ENCODE measurements around the gene TRPM6.

Gene TRPM6

DNA sequence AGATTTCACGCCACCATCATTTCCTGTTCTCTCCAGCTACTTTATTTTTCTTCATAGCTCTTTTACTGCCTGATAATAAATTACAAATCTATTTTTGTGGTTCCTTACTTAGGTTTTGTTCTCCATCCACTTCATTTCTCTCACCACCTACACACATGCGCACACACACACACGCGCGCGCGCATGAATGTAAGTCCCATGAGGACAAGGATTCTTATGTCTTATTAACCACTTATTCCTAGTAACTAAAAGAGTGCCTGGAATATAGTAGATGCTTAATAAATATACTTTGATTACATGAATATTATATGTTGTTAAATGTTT, 116.5 kb downstream of the TRPM6 start:
- no peak overlapping the region for H3K27ac Mint-ChIP-seq
- H3K27me3 Mint-ChIP-seq = peaks cover 12% of the 10 kb centered on the region

DNA sequence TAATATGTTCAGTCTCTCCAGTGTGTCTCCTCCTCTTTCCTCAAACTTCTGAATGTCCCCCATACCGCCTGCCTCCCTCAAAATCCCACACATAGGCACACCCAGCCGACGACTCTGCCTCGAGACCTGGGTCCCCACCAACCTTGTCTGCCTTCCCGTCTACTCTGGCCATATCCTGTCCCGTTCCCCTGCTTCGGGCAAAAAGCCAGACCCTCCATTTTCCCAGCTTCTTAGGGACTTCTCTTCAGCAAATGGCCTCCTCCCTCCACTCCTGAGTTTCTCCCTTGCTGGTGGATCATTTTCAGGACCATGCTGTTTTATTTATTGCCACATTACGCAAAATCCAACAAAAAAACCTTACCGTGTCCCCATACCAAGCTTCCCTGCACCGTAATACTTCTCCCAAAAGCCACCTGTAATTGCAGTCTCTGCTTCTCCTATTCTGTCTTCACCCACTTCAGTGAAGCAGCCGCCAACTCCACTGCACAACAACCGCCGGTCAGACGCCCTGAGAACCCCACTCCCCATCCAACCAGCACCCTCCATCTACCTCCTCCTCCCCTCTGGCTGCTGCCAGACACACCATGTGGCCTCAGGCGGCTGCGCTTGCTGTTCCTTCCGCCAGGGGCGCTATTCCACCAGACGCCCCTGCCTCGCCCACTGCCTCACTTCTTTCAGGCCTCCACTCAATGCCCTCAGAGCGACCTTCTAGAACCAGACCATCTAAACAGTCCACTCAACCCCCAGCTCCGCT, 117.0 kb downstream of the TRPM6 start:
- no peak overlapping the region for H3K27ac Mint-ChIP-seq
- H3K9me3 Mint-ChIP-seq (ENCODE audit: low read depth) = no peaks in the 10 kb centered on the region

More for the DNA sequence above, 116.5 kb downstream of the TRPM6 start:
- H3K36me3 Mint-ChIP-seq = no peaks in the 10 kb centered on the region
- H3K4me1 Mint-ChIP-seq (ENCODE audit: low read depth) = peaks cover 4% of the 10 kb centered on the region
- H3K4me3 Mint-ChIP-seq = no peak overlapping the region
- H3K9me3 Mint-ChIP-seq (ENCODE audit: low read depth) = no peaks in the 10 kb centered on the region

DNA sequence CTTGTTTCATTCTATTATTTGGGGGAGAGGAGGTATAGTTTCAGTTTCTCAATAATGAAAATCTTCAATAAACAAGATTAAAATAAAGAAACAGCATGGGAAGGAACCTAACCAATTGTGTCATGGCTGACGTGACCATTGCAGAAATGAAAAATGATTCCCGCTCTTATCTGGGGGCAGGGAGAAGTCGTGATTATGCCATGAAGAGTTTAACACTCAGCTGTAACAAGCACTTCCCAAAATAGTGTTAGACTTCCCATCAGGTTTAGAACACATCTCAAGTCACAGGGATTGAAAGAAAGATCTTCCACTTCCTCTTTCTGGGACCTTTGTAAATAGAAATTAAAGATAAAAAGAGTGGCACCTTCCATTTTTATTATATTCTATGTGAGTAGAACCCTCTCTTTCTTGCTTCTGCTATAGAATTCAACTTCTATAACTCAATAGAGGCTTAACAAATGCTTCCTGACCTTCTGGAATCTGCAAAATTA, 122.2 kb downstream of the TRPM6 start:
- Mint-ChIP-seq H3K9me3 (ENCODE audit: low read depth) (no peaks in the 10 kb centered on the region), H3K4me3 (no peak overlapping the region), H3K27ac (no peak overlapping the region), H3K27me3 (peaks cover 6% of the 10 kb centered on the region), H3K4me1 (ENCODE audit: low read depth) (no peaks in the 10 kb centered on the region), H3K36me3 (no peaks in the 10 kb centered on the region)

More for the DNA sequence above, 117.0 kb downstream of the TRPM6 start:
- peaks cover 12% of the 10 kb centered on the region for H3K27me3 Mint-ChIP-seq
- peaks cover 4% of the 10 kb centered on the region for H3K4me1 Mint-ChIP-seq (ENCODE audit: low read depth)
- H3K4me3 Mint-ChIP-seq = no peak overlapping the region
- H3K36me3 Mint-ChIP-seq = no peaks in the 10 kb centered on the region

DNA sequence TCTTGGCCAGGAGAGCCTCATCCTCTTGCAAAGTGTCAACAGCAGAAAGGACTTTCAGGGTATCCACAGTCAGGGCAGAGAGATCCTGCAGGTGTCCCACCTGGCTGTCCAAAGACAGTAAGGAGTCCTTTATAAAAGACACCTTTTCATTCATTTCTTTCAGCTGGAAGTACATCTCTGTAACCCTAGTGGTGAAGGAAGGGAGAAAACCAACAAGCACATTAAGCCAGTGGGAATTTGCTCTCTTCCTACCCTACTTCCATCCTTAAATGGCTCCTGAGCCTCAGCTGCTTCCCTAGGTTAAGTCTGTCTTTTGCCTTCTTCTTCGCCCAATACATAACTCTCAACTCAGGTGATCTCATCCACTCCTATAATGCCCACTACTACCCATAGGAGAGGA, 124.8 kb downstream of the TRPM6 start:
- Mint-ChIP-seq H3K4me3 (no peak overlapping the region), H3K9me3 (ENCODE audit: low read depth) (no peaks in the 10 kb centered on the region), H3K27ac (no peak overlapping the region), H3K4me1 (ENCODE audit: low read depth) (no peaks in the 10 kb centered on the region), H3K27me3 (peaks cover under 1% of the 10 kb centered on the region), H3K36me3 (no peaks in the 10 kb centered on the region)

DNA sequence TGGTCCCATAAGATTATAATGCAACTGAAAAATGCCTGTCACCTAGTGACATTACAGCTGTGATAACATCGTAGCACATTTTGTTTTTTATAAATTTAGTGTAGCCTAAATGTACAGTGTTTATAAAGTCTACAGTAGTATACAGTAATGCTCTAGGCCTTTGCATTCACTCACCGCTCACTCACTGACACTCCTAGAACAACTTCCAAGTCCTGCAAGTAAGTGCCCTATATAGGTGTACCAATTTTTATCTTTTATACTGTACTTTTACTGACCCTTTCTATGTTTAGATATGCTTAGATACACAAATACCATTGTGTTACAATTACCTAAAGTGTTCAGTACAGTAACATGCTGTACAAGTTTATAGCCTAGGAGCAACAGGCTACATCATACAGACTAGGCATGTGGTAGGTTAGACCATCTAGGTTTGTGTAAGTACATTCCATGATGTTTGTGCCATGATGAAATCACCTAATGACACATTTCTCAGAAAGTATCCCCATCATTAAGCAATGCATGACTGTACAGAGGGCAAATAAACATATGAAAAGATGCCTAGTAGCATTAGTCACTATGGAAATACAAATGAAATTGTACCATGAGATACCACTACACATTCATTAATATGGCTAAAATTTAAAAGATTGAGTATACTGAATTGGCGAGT, 127.6 kb downstream of the TRPM6 start:
- Mint-ChIP-seq H3K4me1 (ENCODE audit: low read depth) (no peaks in the 10 kb centered on the region), H3K9me3 (ENCODE audit: low read depth) (no peaks in the 10 kb centered on the region), H3K27me3 (no peaks in the 10 kb centered on the region), H3K27ac (no peak overlapping the region), H3K36me3 (no peaks in the 10 kb centered on the region), H3K4me3 (no peak overlapping the region)

DNA sequence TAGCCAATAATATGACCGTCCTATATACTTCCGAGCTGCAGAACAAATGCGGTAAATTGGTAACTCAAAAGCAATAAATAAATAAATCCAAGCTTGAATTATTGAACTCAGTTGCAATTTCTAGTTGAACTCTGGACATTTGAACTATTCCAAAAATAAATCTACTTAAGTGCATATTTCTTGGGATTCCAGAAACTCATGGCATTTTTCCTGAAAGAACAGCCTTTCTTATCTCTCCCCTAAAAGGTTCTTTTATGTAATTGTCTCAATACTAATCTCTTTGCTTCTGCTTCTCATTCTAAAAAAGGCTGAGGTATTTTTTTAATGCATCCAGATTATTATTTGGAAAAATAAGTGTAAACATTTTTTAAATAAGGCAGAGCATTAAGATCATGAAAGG, 131.7 kb downstream of the TRPM6 start:
- Mint-ChIP-seq H3K36me3 (no peaks in the 10 kb centered on the region), H3K4me1 (ENCODE audit: low read depth) (no peaks in the 10 kb centered on the region), H3K9me3 (ENCODE audit: low read depth) (no peaks in the 10 kb centered on the region), H3K4me3 (no peak overlapping the region), H3K27me3 (no peaks in the 10 kb centered on the region), H3K27ac (no peak overlapping the region)

DNA sequence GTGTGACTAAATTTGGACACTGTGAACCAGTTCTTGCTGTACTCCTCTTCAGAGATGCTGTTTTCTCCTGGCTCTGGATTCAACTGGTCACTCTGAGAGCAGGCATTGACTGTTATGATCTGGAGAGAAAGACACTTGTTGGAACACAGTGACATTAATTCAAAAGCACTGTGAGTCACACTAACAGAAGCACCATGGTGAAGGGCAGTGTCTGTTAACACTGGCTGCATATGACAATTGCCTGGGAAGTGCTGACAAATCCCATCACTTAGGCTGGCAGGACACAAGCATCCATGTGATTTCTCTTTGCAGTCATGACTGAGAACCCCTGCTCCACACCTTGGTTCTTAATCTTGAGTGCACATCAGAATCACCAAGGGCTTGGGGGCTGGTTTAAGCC, 132.4 kb downstream of the TRPM6 start:
- Mint-ChIP-seq H3K27me3 (no peaks in the 10 kb centered on the region), H3K4me1 (ENCODE audit: low read depth) (no peaks in the 10 kb centered on the region), H3K4me3 (no peak overlapping the region), H3K27ac (no peak overlapping the region), H3K36me3 (no peaks in the 10 kb centered on the region), H3K9me3 (ENCODE audit: low read depth) (no peaks in the 10 kb centered on the region)

DNA sequence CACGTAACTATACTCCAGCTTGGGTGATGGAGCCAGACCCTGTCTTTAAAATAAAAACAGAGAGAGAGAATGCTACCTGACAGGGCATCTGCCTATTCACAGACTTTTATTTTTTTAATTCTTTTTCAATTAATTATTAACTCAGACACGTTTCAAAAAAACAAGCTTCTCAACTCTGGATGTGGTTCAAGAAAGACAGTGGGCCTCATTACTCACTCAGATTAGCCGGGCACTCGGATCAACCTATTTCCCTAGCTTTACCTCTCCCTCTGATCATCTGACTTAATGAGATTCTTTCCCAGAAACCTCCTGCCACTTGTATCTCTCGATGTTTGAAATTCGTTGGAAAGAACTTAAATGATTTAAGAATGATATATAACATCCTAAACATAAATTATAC, 134.1 kb downstream of the TRPM6 start:
- no peaks in the 10 kb centered on the region for H3K4me1 Mint-ChIP-seq (ENCODE audit: low read depth)
- no peak overlapping the region for H3K4me3 Mint-ChIP-seq
- H3K36me3 Mint-ChIP-seq = no peaks in the 10 kb centered on the region
- no peak overlapping the region for H3K27ac Mint-ChIP-seq
- H3K27me3 Mint-ChIP-seq = no peaks in the 10 kb centered on the region
- H3K9me3 Mint-ChIP-seq (ENCODE audit: low read depth) = no peaks in the 10 kb centered on the region

DNA sequence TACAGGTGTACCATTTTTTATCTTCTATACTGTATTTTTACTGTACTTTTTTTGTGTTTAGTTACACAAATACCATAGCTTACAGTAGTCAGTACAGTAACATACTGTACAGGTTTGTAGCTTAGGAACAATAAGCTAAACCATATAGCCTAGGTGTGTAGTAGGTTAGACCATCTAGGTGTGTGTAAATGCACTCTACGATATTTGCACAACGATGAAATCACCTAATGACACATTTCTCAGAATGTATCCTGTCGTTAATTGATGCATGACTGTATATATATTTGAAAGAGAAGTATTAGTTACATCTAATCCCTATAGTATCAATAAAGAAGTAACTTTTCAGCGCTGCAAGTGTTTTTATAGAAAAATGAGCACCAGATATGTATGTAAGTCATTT, 138.8 kb downstream of the TRPM6 start:
- Mint-ChIP-seq H3K4me3 (no peak overlapping the region), H3K27ac (no peak overlapping the region), H3K4me1 (ENCODE audit: low read depth) (no peaks in the 10 kb centered on the region), H3K36me3 (no peaks in the 10 kb centered on the region), H3K27me3 (peaks cover 20% of the 10 kb centered on the region), H3K9me3 (ENCODE audit: low read depth) (no peaks in the 10 kb centered on the region)

DNA sequence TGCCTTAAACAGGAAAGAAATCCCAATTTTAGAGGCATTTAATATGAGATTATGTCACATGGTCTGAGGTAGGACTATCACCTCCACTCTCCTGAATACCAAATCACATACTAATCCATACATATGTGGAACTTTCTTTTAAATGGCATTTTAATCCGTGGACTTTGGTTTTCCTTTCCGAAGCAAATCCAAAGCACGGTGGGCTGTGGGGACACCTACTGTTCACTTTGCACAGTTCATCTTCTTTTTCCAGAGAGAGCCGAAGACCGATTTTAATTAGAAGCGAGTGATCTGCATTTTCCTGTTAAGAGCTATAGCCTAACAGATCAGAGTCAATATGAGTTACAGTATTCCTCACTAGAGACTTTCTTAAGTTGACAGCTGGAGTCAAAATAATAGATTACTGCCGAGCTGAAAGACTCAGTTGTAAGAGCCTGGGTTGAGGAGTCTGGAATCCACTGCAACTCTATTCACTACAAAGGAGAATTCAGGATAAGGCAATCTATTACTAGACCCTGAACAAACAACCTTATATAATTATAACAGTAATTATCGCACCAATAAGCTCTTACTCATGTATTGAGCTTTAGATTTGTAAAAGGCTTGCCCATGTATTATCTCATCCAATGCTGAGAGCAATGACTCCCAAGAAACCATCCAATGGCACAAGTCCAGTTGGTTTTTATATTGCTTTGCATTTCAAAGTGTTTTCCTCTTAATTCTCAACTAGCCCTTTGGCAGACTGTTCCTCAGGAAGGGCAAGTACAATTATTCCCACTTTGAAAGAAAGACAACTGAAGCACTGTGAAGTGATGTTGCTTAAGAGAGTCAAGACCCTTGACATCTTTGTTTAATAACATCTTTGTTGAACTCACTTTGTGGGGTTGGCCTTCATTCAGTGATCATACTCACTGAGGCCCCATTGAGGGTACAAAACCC, 144.7 kb downstream of the TRPM6 start:
- Mint-ChIP-seq H3K36me3 (no peaks in the 10 kb centered on the region), H3K4me1 (ENCODE audit: low read depth) (peaks cover 2% of the 10 kb centered on the region), H3K9me3 (ENCODE audit: low read depth) (no peaks in the 10 kb centered on the region), H3K27me3 (peaks cover 28% of the 10 kb centered on the region), H3K4me3 (no peak overlapping the region), H3K27ac (no peak overlapping the region)

DNA sequence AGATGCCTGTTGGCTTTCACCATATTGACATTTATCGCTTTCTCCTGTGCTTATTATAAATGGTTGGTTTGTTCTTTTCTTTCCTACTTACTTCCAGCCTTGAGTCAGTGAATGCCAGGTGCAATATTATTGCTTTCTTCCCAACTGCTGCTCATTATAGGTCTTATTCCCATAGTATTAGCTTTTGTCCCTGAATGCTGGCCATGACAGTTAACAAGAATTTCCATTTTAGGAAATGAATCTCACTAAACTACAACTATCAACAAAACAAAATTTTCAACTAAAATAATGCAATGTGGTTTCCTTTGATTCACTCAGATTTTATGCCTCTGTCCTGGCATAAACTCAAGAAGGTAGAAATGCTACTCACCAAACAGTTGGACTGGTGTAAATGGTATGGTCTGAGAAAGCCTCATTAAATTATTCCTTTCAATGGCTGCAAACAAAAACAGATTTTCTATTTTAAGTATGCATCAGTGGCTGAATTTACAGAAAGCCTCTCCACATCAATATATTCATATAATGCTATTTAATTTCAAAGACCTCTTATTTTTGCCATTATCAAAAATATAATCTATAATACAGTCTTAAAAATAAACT, 145.4 kb downstream of the TRPM6 start:
- Mint-ChIP-seq H3K36me3 (no peaks in the 10 kb centered on the region), H3K9me3 (ENCODE audit: low read depth) (no peaks in the 10 kb centered on the region), H3K4me1 (ENCODE audit: low read depth) (peaks cover 2% of the 10 kb centered on the region), H3K27ac (no peak overlapping the region), H3K27me3 (peaks cover 27% of the 10 kb centered on the region), H3K4me3 (no peak overlapping the region)

DNA sequence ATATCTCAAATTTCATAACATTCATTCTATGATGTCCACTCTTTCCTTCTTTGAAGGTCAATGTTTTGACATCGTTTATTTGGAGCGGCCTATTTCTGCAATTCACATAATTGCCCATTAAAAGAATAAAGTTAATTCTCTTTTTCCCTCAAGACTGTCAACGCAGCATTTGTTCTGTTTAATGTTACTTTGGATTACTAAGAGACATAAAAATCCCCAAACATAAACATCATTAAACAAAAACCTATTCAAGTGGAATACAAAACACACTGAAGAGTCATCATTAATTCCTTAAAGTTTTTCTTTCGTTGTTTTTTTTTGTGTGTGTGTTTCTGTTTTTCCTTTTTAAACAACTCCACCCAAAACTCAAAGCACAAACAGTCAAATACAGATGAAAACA, 151.1 kb downstream of the TRPM6 start:
- H3K4me3 Mint-ChIP-seq = no peak overlapping the region
- no peaks in the 10 kb centered on the region for H3K9me3 Mint-ChIP-seq (ENCODE audit: low read depth)
- H3K4me1 Mint-ChIP-seq (ENCODE audit: low read depth) = no peaks in the 10 kb centered on the region
- peaks cover 3% of the 10 kb centered on the region for H3K27me3 Mint-ChIP-seq
- no peaks in the 10 kb centered on the region for H3K36me3 Mint-ChIP-seq
- H3K27ac Mint-ChIP-seq = no peak overlapping the region

DNA sequence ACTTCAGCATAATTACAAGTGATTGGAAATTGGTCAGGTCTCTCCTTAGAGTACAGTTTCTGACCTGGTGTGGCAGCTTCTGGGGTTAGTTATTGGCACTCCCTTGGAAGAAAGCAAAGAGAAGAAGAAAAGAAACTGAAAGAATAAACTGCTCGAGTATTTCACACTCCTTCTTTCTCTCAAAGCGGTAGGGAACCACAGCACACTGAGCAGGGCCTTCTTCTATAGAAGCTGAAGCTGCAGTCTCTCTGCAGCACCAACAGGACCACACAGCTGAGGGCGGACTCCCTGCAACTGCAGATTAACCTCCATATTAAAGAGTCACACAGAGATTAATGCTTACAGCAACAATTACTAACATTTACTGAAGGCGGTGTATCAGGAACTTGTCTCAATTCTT, 152.0 kb downstream of the TRPM6 start:
- H3K4me3 Mint-ChIP-seq = no peak overlapping the region
- H3K4me1 Mint-ChIP-seq (ENCODE audit: low read depth) = no peaks in the 10 kb centered on the region
- H3K27ac Mint-ChIP-seq = no peak overlapping the region
- H3K27me3 Mint-ChIP-seq = peaks cover 2% of the 10 kb centered on the region
- H3K9me3 Mint-ChIP-seq (ENCODE audit: low read depth) = no peaks in the 10 kb centered on the region
- H3K36me3 Mint-ChIP-seq = no peaks in the 10 kb centered on the region

DNA sequence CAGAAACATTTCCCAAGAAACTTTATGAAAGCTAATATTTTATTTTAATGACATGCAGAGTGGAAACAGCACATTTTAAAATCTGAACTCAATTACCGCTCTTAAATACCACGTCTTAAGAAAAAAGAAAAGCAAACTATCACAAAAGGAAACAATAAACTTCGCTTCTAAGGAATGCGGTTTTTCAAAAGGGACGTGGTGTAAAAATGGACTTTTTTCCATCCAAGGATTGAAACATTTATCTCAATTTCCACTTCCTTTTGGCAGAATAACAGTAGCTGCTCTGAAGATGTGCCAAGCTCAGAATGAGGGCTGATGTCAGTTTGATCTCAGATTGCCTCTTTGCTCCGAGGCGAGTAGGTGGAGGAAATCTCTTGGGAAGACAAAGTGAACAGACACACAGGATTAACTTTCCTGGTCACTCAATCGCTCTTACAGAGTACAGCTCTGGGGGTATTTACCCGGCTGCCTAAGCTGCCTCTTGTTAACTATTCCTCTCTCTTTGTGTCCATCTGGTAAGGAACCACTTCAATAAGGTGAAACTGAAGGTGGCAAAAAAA, 158.5 kb downstream of the TRPM6 start:
- Mint-ChIP-seq H3K9me3 (ENCODE audit: low read depth) (no peaks in the 10 kb centered on the region), H3K4me1 (ENCODE audit: low read depth) (no peaks in the 10 kb centered on the region), H3K27ac (no peak overlapping the region), H3K27me3 (peaks cover 4% of the 10 kb centered on the region), H3K4me3 (no peak overlapping the region), H3K36me3 (no peaks in the 10 kb centered on the region)
